Measurements from ENCODE around the gene SRRT.

The SRRT gene

DNA sequence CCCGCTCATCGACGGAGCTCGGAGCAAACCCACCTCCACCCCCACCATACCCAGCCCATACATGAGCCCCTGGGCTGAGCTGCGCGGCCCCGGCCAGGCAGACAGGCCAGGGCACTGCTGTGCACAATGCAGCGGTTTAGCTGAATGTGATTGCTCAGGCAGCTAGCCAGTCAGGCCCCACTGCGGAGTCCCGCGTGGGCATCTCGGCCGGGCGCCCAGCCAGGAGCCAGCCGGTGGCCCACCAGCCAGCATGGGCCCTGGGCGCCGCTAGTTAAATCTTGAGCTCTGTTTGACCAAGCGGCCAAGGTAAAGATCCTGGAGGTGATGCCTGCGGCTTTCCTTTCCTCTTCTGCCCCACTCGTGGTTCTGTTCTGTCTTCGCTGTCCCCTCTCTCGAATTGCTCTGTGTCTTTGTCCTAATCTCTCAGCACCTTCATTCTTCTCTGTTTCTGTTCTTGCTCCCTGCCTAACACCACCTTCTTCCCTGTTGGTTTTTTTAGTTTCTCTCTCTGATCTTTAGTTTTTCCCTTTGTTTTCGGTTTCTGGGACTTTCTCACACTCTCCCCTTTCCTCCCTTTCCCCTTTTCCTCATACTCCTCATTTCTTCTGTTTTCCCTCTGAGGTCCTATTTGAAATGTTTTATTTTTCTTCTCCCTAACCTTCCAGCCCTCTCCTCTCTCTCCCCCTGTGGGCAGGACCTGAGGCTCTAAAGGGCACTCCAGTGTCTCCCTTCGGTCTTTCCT, 8.1 kb downstream of the SRRT start:
- DNase-seq: no peak

GRCh38 chr7:100884736-100885439, 10.0 kb downstream of the SRRT start:
- DNase-seq: no peak

DNA sequence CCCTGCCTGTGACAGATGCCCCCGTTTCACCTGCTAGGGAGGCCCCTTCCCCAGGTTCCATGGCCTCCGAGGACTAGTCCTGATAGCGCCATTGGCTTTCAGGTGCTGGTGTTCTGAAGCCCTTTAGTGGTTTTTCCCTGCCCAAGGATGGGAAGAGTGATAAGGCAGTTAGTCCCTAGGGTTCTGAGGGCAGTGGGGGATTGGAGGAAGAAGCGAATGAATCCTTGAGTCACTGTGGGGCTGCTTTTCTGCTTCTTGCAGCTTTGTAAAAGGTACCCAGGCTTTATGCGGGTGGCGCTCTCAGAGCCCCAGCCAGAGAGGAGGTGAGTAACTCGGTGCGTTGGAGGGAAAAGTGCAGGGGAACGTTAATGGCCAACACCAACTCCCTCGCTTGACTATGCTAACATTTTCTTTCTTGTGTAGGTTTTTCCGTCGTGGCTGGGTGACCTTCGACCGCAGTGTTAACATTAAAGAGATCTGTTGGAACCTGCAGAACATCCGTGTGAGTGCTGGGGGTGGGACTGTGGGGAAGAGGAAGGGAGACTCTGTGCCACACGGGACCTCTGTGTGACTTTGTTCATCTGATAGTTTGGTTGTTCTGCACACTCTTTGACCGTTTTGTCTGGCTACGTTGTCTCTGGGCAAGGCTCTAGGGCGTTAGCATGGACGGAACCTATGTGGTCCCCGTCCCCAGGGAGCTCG, 10.7 kb downstream of the SRRT start:
- DNase-seq: no peak

DNA sequence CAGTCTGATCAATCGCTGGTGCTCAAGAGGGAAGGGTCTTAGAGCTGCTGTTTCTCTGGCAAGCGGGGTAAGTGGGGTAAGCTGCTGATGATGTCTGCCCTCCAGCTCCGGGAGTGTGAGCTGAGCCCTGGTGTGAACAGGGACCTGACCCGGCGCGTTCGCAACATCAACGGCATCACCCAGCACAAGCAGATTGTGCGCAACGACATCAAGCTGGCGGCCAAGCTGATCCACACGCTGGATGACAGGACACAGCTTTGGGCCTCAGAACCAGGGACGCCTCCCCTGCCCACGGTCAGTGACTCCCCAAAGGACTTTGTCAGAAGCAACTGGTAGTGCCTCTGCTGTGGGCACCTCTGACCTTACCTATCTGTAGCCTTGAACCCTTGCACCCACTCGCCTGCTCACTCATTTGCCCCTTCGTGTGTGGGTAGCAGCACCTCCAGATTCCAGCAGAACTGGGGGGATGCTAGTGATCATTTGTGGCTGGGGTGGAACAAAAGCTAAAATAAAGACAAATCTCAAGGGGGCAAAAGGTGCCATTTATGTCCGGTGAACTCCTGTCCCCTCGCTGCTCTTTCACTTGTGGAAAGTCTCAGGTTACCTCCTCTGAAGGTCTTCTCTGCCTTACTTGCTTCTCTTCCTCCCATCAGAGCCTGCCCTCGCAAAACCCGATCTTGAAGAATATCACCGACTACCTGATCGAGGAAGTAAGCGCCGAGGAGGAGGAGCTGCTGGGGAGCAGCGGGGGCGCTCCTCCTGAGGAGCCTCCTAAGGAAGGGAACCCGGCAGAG, 11.4 kb downstream of the SRRT start:
- no peak for DNase-seq

- DNase-seq: no peak
These were observed 12.1 kb downstream of the SRRT start for GRCh38 chr7:100886936-100887515.

DNA sequence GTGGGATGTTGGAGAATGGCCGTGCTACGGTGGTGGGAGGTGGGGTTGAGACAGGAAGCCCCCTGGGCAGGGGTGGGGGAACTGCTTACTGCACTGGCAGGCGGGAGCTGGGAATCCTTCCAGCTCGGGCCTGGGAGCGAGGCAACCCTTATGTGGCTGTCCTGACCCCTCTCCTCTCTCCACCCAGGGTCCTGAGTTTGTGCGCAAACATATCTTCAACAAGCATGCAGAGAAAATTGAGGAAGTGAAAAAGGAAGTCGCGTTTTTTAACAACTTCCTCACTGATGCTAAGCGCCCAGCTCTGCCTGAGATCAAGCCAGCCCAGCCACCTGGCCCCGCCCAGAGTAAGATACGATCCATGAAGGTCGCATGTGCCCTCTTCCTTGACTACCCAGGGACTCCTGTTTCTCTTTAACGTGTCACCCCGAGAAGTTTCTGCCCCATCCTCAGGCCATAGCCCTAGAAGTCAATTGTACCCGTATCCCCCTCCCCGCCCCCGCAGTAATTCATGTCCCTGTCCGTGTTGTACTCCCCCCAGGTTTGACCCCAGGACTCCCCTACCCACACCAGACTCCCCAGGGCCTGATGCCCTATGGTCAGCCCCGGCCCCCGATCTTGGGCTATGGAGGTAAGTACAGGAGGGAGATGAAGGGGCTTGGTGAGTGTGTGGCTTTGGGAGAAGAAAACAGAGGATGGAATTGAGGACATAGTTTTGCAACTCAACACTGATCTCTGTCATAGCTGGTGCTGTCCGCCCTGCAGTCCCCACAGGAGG, 12.8 kb downstream of the SRRT start:
- DNase-seq: no peak

GRCh38 chr7:100888291-100888987, 13.5 kb downstream of the SRRT start:
- DNase-seq: no peak

DNA sequence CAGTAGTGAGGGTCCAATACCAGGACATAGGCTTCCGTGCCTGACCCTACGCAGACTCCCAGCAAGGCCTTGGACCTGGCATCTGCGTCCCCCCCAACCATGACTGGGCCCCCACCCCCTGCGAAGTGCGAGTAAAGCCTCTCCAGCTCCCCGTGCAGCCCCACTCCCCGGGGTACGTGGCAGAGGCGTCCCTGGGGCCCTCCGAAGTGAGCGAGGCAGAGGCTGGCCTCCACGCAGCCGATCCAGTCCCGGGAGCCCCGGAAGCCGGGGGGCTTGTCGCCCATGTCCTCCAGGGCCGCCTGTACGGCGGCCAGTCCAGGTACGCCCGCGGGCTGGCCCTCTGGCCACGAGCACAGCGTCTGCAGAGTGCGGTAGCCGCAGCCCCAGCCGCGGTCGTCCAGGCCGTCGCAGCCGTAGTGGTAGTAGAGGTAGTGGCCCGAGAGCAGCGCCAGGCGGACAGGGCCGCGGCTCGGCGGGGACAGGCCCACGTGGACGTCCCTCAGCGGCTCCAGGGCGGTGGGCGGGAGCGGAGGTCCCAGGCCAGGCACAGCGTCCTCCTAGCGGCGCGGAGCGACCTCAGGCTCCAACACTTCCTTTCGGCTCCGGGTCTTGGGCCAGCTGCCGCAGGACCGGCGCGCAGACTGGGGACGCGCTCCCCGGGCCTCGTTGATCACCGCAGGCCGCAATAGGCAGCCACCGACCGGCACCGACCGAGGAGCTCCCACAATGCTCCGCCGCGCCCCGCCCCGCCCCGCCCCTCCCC, 14.3 kb downstream of the SRRT start, which contains the start of gene UFSP1:
UFSP1 (minus strand) TSS at position 728 of the 763 bp plus-strand sequence; CDS start at position 284, 444 bp downstream.
- DNase-seq: no peak

DNA sequence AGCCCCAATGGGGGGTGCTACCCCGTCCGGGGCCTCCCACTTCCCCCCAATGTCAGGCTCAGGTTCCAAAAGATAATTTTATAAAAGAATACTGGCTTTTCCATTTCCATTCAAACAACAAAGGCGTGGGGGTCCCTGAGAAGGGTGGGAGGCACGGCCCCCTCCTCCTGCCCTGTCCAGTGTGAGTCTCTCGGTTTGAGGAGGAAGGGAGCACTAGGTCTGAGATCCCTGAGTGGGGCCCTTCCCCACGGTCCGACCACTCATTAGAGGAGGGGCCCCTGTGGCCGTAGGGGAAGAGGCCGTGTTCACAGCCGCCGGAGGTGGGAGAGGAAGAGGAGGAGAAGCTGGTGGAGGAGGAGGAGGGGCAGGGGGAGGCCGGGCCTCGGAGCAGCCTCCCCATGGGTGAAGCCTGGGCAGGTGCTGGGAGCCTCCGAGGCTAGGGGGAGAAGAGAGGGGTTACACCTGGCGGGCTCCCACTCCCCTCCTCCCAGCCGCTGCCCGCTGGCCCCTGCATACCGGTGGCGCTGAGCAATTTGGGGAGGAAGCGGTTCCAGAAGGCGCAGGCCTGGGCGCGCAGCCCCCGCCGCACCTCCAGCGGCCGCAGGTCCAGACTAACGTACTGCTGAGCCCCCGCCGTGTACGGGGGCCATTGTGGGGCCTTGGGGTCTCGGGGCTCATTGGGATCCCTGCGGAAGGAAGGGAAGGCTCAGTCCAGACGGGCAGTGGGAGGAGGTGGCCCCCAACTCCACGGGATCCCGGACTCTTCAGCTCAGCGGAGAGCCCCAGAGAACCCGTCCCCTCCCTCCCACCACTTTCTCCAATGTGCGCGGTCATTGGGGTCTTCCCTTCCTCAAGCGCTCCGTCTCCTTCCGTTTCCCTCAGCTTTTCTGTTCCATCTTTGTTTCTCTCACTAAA, 16.0 kb downstream of the SRRT start:
- no peak for DNase-seq

GRCh38 chr7:100891568-100892247, 16.8 kb downstream of the SRRT start:
- no peak for DNase-seq

GRCh38 chr7:100892364-100893317, 17.7 kb downstream of the SRRT start:
- DNase-seq: no peak

DNA sequence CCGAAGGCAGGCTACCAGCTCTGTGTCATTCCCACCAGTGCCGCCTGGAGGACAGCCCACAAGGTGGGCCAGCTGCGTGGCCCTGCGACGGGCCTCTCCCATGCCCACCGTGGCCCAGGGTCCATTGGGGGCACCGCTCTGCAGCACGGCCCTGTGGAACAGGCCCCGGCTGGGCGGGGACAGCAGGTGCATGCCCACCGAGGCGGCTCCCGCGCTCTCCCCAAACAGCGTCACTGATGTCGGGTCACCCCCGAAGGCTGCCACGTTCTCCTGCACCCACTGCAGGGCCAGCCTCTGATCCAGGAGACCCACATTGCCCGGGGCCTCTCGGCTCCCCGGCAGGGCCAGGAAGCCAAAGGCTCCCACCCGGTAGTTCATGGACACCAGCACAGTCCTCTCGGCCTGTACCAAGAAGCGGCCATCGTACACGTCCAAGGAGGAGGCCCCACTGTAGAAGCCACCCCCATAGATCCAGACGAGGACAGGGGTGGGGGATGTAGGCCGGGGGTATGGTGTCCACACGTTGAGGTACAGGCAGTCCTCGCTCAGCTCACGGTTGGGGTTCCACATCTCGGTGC, 18.5 kb downstream of the SRRT start:
- DNase-seq: no peak

- DNase-seq: no peak
These were observed 19.2 kb downstream of the SRRT start for GRCh38 chr7:100893910-100894721.

GRCh38 chr7:100894860-100895700, 20.2 kb downstream of the SRRT start:
- peak; percentile 57 for DNase-seq

DNA sequence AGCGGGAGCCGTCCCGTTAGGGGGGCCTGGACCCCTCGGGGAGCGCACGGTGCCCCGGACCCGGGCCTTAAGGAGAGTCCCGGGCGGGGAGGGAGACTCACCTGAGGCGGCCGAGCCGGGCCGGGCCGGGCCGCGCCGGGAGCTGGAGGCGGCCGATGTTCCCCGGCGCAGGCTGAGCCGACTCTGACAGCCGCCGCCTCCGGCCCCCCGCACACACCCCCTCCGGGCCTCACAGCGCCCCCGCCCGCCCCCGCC, 20.7 kb downstream of the SRRT start, which contains the start of gene ACHE:
ACHE (minus strand) TSS at position 188 of the 255 bp plus-strand sequence. CDS start 1,656 bp downstream, outside the sequence.
- peak; percentile 59 for DNase-seq
